Measurements from ENCODE around the gene B3GNT5. TPM values are rescaled to one million over a fixed set of nuclear protein-coding genes. Genes with fewer than 3 reads are reported as not detected.

B3GNT5 gene
- total RNA-seq, 1 experiment from 2014 or later: 8.0 TPM

- in situ Hi-C loops (cut with HindIII; ENCODE audit: low pct_unique_long_range_greater_than_20kb, low sequenced_read_pairs): no loop called here
- peak; percentile 92 for DNase-seq (ENCODE audit: low read depth)
Measured at GRCh38 chr3:183306798-183307671, 54.0 kb downstream of the B3GNT5 start.

DNA sequence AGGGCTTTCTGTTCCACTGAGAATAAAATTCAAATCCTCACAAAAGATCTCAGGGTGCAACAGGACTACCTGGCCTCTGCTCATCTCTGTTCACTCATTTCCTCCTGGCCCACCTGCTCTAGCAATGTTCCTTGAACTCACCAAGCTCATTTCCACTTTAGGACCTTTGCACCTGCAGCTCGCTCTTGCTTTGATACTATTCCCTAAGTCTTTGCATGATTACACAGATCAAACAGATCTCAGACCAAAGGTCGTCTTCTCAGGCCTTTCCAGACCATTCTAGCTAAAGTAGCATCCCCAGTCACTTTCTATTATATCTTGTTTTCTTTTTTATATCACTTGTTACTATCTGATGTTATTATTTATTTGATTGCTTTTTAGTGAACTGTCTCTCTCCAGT is 54.7 kb downstream of the B3GNT5 start:
- DNase-seq (ENCODE audit: low read depth): no peak
- in situ Hi-C loops (cut with HindIII; ENCODE audit: low pct_unique_long_range_greater_than_20kb, low sequenced_read_pairs): no loop called here

GRCh38 chr3:183308751-183309150 is 55.7 kb downstream of the B3GNT5 start:
- DNase-seq (ENCODE audit: low read depth): no peak
- in situ Hi-C loops (cut with HindIII; ENCODE audit: low pct_unique_long_range_greater_than_20kb, low sequenced_read_pairs): no loop called here

GRCh38 chr3:183309276-183309675 is 56.2 kb downstream of the B3GNT5 start:
- in situ Hi-C loops (cut with HindIII; ENCODE audit: low pct_unique_long_range_greater_than_20kb, low sequenced_read_pairs): no loop called here
- peak; percentile 54 for DNase-seq (ENCODE audit: low read depth)

DNA sequence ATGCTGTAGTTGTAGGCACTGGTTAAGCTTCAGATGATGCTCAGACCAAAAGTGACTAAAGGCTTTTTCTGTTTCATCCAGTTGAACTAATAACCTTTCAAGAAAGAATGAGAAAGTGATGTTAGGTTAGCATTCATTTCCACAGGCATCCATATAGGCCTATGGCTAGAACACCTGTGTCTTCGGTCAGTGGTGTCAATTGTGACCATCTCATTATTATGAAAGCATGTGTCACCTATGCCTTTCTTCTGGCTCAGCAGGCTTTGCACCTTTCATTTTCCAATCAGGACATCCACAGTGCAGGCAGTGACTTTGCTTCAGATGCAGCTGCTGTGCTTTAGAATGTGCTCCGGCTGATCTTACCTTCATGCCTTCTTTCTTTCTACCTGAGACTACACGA is 57.9 kb downstream of the B3GNT5 start:
- in situ Hi-C loops (cut with HindIII; ENCODE audit: low pct_unique_long_range_greater_than_20kb, low sequenced_read_pairs): no loop called here
- no peak for DNase-seq (ENCODE audit: low read depth)

DNA sequence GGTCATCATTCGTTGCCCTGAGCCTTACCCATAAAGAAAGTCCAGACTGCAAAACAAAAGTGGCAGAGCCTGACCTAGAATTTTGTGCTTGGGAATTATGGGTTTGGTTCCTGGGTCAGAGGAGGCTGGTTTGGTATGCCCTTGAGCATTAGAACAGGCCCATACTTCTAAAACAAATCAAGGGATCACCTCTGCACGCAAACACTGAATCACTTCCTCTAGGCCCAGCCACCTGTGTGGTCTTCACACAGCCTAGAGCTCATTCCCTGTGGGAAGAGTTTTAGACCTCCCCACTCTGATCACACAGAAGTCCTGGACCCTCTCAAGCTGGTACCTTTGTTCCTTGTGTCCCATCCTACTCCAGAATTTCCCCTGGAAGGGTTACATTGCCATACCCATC is 59.4 kb downstream of the B3GNT5 start:
- in situ Hi-C loops (cut with HindIII; ENCODE audit: low pct_unique_long_range_greater_than_20kb, low sequenced_read_pairs): no loop called here
- DNase-seq (ENCODE audit: low read depth): no peak

GRCh38 chr3:183313351-183313750 is 60.3 kb downstream of the B3GNT5 start:
- in situ Hi-C loops (cut with HindIII; ENCODE audit: low pct_unique_long_range_greater_than_20kb, low sequenced_read_pairs): no loop called here
- no peak for DNase-seq (ENCODE audit: low read depth)

DNA sequence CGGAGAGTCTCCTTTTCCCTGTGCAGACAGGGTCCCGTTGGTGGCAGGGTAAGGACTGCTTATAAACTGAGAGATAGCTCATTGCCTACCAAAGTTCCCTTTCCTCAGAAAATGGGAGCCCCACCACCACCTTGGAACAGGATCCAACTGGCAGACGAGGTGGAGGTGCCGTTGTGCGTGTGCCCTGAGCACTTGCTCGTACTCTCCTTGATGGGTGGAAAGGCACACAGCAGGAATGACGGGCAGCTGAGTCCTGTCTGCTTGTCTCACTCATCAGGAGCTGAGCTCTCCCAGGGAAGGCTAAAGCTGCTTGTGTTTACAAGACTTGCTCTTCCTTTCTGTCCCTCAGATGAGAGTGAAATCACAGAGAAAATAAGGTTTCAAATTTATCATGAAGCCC is 60.7 kb downstream of the B3GNT5 start:
- no peak for DNase-seq (ENCODE audit: low read depth)
- in situ Hi-C loops (cut with HindIII; ENCODE audit: low pct_unique_long_range_greater_than_20kb, low sequenced_read_pairs): no loop called here

DNA sequence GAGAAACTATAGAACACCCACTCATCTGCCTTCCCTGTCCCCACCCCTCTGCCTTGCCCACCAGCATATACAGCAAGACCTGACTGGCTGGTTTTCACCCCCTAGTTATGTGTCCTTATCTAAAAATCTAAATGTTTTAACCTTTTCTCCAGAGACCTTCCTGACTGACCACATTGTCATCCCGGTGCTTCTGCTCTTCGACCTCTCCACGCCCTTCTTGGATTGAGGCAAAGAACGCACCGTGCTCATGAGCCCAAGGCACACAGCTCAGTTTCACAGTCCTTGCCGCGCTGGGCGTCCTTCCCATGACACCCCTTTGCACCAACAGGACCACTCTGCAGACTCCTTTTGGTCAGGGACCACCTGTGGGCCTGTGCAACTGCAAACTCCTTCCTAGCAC is 62.7 kb downstream of the B3GNT5 start:
- no peak for DNase-seq (ENCODE audit: low read depth)
- in situ Hi-C loops (cut with HindIII; ENCODE audit: low pct_unique_long_range_greater_than_20kb, low sequenced_read_pairs): no loop called here

DNA sequence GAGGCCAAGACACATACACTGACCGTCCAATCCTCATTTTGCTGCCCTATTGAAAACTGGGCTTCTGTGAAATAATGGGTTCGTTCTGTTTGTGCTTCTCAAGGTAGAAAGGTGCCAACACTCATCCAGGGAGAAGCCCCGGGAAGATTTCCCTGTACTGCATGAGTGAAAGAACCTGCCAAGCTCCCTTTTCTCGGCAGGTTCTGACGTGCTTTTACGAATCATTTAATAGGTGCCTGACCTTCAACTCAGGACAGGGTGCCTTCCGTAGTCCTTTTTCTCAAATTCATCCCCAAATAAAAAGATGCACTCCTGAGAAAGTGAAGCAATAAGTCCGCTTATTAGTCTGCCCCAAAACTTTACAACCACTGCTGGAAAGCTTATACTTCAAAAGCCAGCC is 64.2 kb downstream of the B3GNT5 start:
- in situ Hi-C loops (cut with HindIII; ENCODE audit: low pct_unique_long_range_greater_than_20kb, low sequenced_read_pairs): no loop called here
- no peak for DNase-seq (ENCODE audit: low read depth)

DNA sequence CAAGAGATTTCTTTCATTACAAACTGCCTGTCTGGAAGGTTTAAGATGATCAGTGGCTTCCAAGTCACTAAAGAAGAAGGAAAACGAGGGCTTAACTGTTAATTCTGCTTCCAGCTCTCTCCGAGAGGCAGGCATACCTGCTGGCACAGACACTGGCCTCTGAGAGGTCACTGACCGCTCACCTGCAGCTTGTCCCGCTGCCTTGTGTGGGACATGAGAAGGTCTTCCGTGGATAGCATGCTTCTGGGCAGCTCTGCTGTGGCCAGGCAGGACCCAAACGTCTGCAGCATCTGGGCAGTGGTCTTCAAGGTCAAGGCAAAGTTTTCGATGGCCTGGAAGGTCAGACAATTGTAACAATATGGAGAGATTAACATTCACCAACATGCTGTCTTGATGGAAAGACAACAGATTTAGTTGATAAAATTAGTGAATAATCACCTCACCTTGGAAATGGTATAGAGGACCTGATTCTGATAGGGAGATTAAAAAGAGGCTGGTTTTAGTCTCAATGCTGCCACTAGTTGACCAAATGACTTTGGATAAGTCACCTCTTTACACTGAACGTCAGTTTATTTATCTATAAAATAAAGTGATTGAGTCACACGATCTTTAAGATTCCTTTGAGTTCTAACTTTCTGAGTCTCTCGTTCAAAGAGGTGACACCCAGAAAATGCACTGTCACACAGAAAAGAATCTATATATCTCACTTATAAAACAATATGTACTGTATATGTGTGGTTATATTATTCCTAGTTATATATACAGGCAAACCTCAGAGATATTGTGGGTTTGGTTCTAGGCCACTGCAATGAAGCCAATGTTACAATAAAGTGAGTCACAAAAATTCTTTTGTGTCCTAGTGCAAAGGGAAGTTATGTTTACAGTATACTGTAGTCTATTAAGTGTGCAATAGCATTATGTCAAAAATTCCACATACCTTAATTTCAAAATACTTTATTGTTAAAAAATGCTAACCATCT is 65.1 kb downstream of the B3GNT5 start:
- in situ Hi-C loops (cut with HindIII; ENCODE audit: low pct_unique_long_range_greater_than_20kb, low sequenced_read_pairs): no loop called here
- no peak for DNase-seq (ENCODE audit: low read depth)

DNA sequence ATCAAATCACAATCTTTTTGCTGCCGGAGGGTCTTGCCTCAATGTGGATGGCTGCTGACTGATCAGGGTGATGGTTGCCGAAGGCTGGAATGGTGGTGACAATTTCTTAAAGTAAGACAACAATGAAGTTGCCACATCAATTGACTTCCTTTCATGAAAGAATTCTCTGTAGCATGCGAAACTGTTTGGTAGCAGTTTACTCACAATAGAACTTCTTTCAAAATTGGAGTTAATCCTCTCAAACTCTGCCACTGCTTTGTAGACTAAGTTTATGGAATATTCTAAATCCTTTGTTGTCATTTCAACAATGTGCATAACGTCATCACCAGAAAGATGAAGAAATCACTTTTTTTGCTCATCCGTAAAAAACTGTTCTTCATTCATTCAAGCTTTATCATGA is 65.8 kb downstream of the B3GNT5 start:
- in situ Hi-C loops (cut with HindIII; ENCODE audit: low pct_unique_long_range_greater_than_20kb, low sequenced_read_pairs): no loop called here
- no peak for DNase-seq (ENCODE audit: low read depth)

DNA sequence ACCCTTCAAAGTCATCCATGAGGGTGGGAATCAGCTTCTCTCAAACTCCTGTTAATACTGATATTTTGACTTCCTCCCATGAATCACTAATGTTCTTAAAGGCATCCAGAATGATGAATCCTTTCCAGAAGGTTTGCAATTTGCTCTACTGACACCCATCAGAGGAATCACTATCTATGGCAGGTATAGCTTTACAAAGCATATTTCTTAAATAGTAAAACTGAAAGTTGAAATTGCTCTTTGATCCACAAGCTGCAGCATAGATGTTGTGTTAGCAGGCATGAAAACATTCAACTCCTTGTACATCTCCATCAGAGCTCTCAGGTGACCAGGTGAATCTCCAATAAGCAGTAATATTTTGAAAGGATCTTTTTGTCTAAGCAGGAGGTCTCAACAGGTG is 66.3 kb downstream of the B3GNT5 start:
- in situ Hi-C loops (cut with HindIII; ENCODE audit: low pct_unique_long_range_greater_than_20kb, low sequenced_read_pairs): no loop called here
- no peak for DNase-seq (ENCODE audit: low read depth)

Other genes starting within 250 kb of the B3GNT5 start
- gene MCCC1, start 153.8 kb upstream of the B3GNT5 start, total RNA-seq (2014; rRNA removed; shearing (Covaris generic); ENCODE audit: low replicate concordance): 5.8 and 7.7 TPM in 2 replicates
- 0.17 and 2.1 TPM in 2 replicates for gene LAMP3, start 90.5 kb upstream of the B3GNT5 start, total RNA-seq (2014; rRNA removed; shearing (Covaris generic); ENCODE audit: low replicate concordance)
- gene MCF2L2, start 175.4 kb downstream of the B3GNT5 start, total RNA-seq (2014; rRNA removed; shearing (Covaris generic); ENCODE audit: low replicate concordance): 0.91 TPM in 1 of 2 replicates, not detected in the other

All from Caki2 (cell line).